CD4-positive, alpha-beta T cell treated with Interferon alpha-2 for 1 hour (primary cell): ENCODE data around the gene CYP2U1.
"Not testable (repeated sequence)": the region's sequence is repeated elsewhere in the genome, so short reads cannot be mapped to it uniquely, and the experiment has no call there.

Experiments used
- DNase-seq, 2 donors: peaks; one replicate each; pipeline ENCODE4 v3.0.0-alpha.2; 2020 to 2022

CYP2U1 gene

DNA sequence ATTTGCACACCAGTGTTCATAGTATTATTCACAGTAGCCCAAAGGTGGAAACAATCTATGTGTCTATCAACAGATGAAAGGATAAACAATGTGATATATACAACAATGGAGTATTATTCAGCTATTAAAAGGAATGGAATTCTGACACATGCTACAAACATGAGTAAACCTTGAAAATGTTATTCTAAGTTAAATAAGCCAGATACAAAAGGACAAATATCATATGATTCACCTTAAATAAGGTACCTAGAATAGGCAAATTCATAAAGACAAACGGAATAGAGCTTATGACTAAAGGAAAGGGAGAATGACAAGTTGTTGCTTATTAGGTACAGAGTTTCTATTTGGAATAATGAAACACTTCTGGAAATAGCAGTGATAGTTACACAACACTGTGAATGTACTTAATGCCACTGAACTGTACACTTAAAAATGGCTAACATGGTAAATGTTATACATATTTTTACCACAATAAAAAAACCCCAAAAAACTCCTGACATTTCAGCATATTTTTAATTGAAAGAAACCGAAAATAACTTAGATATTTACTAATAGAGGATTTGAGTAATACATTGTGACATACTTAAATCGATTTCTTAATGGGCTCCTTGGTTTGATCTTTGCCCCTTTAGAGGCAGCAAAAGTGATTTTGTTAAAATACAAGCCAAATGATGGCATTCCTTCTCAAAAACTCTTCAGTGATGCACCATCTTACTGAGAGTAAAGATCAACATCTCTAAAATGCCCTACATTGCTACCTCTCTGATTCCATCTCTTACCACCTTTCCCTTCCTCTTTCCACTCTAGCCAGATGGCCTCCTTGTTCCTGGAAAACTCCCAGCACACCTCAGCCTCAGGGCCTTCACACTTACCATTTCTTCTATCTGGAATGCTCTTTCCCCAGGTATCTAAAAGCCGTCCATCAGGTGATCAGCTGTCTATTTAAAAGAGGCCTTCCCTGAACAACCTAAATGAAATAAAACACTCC, 8.6 kb upstream of the CYP2U1 start:
- no peak for DNase-seq

DNA sequence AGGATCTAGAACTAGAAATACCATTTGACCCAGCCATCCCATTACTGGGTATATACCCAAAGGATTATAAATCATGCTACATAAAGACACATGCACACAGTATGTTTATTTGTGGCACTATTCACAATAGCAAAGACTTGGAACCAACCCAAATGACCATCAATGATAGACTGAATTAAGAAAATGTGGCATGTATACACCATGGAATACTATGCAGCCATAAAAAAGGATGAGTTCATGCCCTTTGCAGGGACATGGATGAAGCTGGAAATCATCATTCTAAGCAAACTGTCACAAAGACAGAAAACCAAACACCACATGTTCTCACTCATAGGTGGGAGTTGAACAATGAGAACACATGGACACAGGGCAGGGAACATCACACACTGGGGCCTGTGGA, 5.6 kb upstream of the CYP2U1 start:
- DNase-seq, result not testable (repeated sequence)

- DNase-seq, result not testable (repeated sequence)
Observed at GRCh38 chr4:107926875-107927274, 4.5 kb upstream of the CYP2U1 start.

- DNase-seq, result peak; percentile 13 to 26
Observed at GRCh38 chr4:107931775-107932321, 499 bp downstream of the CYP2U1 start.

GRCh38 chr4:107935246-107935645, 3.9 kb downstream of the CYP2U1 start:
- no peak for DNase-seq

- DNase-seq, result no peak
Observed at GRCh38 chr4:107937040-107937439, 5.7 kb downstream of the CYP2U1 start.

DNA sequence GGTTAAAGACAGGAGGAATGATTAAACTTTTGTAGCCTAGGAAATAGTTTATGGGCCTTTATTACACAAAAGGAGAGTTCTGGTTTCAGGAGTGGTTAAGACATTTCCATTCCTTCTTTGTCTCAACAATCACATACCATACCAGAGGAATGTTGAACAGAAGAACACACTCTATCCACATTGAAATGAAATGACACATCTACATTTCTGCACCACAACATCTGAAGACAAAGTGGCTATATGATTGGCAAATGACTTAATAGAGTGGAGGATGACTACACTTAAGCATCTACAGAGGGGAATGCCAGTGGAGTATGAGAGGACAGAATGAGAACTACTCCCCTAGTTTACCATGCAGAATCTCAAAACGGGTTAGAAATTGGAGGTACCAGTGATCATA, 8.0 kb downstream of the CYP2U1 start:
- no peak for DNase-seq

DNA sequence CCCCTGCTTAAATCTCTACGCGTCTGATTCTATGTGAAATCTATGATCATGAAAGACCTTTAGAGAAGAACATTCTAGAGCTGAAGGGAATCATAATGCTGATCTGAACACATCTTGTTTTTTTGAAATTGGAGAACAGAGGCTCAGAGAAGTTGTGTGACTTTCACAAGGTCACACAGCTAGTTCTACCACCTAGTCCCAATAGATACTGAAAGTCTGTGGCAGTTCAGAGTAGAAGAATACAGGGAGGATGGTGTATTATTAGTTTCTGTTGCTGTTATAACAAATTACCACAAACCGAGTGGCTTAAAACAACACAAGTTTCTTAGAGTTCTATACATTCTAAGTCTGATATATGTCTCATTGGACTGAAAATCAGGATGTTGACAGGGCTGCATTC, 14.5 kb downstream of the CYP2U1 start:
- no peak for DNase-seq

GRCh38 chr4:107950746-107951540, 19.6 kb downstream of the CYP2U1 start:
- no peak for DNase-seq

DNA sequence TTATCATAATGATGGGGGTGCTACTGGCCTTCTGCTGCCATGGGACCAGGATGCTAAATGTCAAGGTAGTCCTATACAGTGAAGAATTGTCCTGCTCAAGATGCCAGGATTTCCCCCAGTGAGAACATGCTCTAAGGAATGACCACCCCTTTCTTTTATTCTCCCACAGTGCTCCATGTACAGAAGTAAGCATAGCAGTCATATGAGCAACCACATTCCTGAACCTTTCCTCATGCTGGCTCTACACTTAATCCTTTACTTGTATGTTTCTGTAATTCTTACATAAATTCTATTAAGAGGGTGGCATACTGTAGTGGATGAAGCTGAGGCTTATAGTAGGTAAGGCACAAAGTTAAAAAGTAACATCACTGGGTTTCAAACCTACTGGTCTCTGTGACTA, 20.2 kb downstream of the CYP2U1 start:
- DNase-seq, result no peak

- DNase-seq, result no peak
Observed at GRCh38 chr4:107956011-107956410, 24.7 kb downstream of the CYP2U1 start.

DNA sequence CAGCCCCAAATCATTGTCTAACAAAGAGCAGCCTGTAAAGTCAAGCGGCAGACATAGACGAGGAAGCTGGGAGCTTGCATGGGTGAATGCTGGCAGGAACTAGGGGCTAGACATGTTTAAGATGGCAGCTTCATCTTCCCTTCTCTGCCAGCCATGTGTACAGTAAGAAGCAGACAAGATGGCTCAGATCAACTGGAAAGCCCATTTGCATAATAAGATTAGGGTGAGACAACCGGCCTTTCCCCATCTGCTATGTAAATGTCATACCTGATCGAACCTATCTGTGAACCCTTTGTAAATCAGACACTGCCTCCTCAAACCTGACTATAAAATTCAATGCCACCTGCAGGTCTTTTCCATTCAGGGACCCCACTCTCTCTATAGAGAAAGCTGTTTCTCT, 35.6 kb downstream of the CYP2U1 start:
- no peak for DNase-seq

DNA sequence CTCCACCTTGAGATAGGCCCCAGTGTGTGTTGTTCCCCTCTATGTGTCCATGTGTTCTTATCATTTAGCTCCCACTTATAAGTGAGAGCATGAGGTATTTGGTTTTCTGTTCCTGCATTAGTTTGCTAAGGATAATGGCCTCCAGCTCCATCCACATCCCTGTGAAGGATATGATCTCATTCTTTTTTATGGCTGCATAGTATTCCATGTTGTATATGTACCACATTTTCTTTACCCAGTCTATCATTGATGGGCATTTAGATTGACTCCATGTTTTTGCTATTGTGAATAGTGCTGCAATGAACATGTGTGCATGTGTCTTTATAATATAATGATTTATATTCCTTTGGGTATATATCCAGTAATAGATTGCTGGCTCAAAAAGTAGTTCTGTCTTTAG, 36.2 kb downstream of the CYP2U1 start:
- not testable (repeated sequence) for DNase-seq

GRCh38 chr4:107967921-107968320, 36.6 kb downstream of the CYP2U1 start:
- DNase-seq, result not testable (repeated sequence)

DNA sequence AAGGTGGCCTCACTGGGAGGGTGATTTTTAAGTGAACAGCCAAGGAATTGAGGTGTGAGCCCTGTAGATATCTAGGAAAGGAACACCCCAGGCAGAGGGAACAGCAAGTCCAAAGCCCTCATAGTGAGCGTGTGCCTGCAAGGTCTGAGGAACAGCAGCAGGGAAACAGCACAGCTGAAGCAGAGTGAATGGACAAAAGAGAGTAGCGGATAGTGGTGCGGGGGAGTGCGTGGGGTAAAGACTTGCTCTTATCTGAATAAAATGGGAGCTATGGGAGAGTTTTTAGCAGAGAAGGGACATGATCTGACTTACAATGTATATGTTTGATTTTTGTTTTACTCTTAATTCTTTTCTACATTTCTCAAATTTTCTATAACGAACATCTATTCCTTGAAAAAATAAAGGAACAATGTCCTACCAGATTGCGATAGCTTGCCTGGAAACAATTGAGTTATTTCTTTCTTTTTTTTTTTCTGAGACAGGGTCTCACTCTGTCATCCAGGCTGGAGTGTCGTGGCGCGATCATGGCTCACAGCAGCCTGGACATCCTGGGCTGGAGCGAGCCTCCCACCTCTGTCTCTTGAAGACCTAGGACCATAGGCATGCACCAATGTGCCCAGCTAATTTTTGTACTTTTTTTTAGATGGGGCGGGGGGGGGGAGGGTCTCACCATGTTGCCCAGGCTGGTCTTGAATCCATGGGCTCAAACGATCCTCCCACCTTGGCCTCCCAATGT, 38.9 kb downstream of the CYP2U1 start:
- DNase-seq, result no peak

GRCh38 chr4:107972605-107973004, 41.3 kb downstream of the CYP2U1 start:
- DNase-seq, result no peak

DNA sequence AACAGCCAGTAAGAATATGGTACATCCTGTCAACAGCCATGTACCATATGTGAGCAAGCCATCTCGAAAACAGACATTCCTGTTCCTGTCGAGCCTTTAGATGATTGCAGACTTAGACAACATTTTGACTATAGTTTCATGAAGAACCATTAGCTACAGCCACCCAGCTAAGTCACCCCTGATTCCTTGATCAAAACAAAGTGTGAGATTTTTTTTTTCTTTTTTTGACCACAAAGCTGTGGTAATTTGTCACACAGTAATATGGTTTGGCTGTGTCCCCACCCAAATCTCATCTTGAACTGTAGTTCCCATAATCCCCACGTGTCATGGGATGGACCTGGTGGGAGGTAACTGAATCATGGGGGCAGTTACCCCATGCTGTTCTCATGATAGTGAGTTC, 43.2 kb downstream of the CYP2U1 start:
- DNase-seq, result no peak

DNA sequence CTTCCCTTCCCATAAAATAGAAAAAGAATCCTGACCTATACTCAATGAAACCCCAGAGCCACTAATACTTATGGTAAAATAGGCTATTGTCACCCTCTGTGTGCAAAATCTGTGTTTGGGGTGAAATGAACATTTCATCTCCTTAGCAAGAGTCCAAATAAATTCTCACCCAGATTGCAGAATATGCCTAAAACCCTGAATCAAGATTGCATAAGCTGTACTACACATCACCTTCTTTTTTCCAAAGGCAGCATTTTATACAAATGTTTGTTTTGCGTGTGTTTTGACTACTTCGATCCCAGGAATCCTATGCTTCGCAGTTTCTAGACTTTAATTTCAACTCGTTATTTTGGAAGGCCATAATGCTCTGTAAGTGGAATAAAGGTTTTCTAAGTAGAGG, 46.1 kb downstream of the CYP2U1 start:
- DNase-seq, result no peak

DNA sequence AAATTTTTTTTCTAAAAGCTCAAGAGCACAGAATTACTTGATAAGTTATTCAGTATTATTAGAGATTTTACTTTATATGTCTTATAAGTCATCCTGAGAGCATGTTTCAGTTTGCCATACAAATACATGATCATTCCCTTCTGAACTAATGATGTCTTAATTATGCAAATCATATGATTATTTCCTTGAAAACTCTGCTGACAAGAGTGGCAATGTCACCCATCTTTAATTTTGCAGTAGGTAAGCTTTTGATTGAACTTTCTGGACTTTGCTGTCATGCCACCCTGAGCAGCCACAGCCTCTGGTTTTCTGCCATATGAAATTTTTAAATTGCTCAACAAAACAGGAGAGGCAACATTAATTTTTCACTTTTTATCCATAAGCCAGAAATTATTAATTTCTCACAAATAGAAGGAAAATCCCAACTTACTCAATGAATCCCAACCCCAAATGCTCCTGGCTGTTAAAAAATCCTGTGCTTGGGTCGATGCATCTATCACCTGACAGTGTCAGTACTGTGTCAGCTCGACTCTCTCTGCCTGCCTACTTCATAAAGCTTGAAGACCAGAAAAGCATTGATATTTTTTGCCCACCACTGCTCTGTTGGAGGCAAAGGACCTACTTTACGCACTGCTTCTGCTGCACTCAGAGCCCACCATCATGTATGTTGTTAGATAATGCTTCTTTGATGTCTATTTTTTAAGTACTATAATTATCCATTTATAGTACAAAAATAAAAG, 46.8 kb downstream of the CYP2U1 start:
- no peak for DNase-seq

DNA sequence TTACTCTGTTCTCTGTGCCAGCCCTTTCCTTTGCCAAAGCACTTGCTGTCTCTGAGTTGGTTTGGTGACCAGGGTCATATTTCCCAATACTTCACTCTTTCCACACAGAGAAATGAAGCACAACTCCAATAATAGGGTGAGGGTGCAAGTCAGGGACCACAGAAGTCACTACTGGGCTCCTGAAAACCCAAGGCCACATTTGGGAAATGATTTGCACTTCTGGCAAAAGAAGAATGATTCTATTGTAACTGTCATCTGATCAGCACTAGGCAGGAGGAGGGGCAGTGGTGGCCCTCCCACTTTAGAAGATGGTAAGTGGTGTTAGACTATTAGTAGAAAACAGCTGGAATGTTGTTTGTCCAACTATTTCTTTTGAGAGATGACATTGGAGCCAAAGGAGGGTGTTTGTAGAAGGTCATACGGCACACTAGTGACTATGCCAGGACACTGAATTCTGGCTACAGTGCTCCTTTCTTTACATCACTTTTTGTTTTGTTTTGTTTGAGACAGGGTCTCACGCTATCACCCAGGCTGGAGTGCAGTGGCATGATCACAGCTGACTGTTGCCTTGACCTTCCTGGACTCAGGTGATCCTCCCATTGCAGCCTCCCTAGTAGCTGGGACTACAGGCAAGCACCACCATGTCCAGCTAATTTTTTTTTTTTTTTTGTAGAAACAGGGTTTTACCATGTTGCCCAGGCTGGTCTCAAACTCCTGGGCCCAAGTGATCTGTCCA, 47.5 kb downstream of the CYP2U1 start:
- no peak for DNase-seq
